ENCODE data around the gene CDCA4.
"Not testable (repeated sequence)": the region's sequence is repeated elsewhere in the genome, so short reads cannot be mapped to it uniquely, and the experiment has no call there.

CDCA4 gene

GRCh38 chr14:105020815-105021655 lies at the start of gene CDCA4:
Gene CDCA4, minus strand, starts transcription at chr14:105021083. Its CDS starts 9,154 bp downstream, at chr14:105011929.
- peak; percentile 94 to 98 for DNase-seq (ENCODE audit: extremely low read depth in 1 of 2, low read depth in 1 of 2)

- peak in 1 of 2 donors; percentile 82 for DNase-seq (ENCODE audit: extremely low read depth in 1 of 2, low read depth in 1 of 2)
Measured at GRCh38 chr14:105069871-105070759, 49.2 kb upstream of the CDCA4 start.

- no peak for DNase-seq (ENCODE audit: extremely low read depth in 1 of 2, low read depth in 1 of 2)
Measured at GRCh38 chr14:105069522-105069870, 48.6 kb upstream of the CDCA4 start.

- no peak for DNase-seq (ENCODE audit: extremely low read depth in 1 of 2, low read depth in 1 of 2)
Measured at GRCh38 chr14:105068818-105069217, 47.9 kb upstream of the CDCA4 start.

- no peak for DNase-seq (ENCODE audit: extremely low read depth in 1 of 2, low read depth in 1 of 2)
Measured at GRCh38 chr14:105067969-105068301, 47.1 kb upstream of the CDCA4 start.

GRCh38 chr14:105067140-105067968 lies 46.5 kb upstream of the CDCA4 start:
- DNase-seq (ENCODE audit: extremely low read depth in 1 of 2, low read depth in 1 of 2), result no peak

GRCh38 chr14:105066240-105067071 lies 45.6 kb upstream of the CDCA4 start:
- no peak for DNase-seq (ENCODE audit: extremely low read depth in 1 of 2, low read depth in 1 of 2)

- DNase-seq (ENCODE audit: extremely low read depth in 1 of 2, low read depth in 1 of 2), result peak; percentile 77 to 93
Measured at GRCh38 chr14:105065280-105066228, 44.7 kb upstream of the CDCA4 start, which contains the start of gene GPR132. Gene GPR132, minus strand, starts transcription at chr14:105065430. Its CDS starts 10,010 bp downstream, at chr14:105055420.

GRCh38 chr14:105064721-105065143 lies 43.8 kb upstream of the CDCA4 start:
- DNase-seq (ENCODE audit: extremely low read depth in 1 of 2, low read depth in 1 of 2), result no peak

- no peak for DNase-seq (ENCODE audit: extremely low read depth in 1 of 2, low read depth in 1 of 2)
Measured at GRCh38 chr14:105064001-105064400, 43.1 kb upstream of the CDCA4 start.

- not testable (repeated sequence) for DNase-seq (ENCODE audit: extremely low read depth in 1 of 2, low read depth in 1 of 2)
Measured at GRCh38 chr14:105063506-105063905, 42.6 kb upstream of the CDCA4 start.

- no peak for DNase-seq (ENCODE audit: extremely low read depth in 1 of 2, low read depth in 1 of 2)
Measured at GRCh38 chr14:105063056-105063455, 42.2 kb upstream of the CDCA4 start.

- no peak for DNase-seq (ENCODE audit: extremely low read depth in 1 of 2, low read depth in 1 of 2)
Measured at GRCh38 chr14:105062048-105062433, 41.2 kb upstream of the CDCA4 start.

- DNase-seq (ENCODE audit: extremely low read depth in 1 of 2, low read depth in 1 of 2), result peak in 1 of 2 donors; percentile 73
Measured at GRCh38 chr14:105061428-105062047, 40.7 kb upstream of the CDCA4 start.

GRCh38 chr14:105060751-105061427 lies 40.0 kb upstream of the CDCA4 start:
- DNase-seq (ENCODE audit: extremely low read depth in 1 of 2, low read depth in 1 of 2), result no peak

GRCh38 chr14:105059925-105060565 lies 39.2 kb upstream of the CDCA4 start:
- DNase-seq (ENCODE audit: extremely low read depth in 1 of 2, low read depth in 1 of 2), result no peak

All from stimulated activated CD8-positive, alpha-beta memory T cell treated with anti-CD3 and anti-CD28 coated beads, Interleukin-7, amount 100 ng/mL, for 48 hours (primary cell).